Mesenchymal stem cell (in vitro differentiated cells and primary cell): Measurements from ENCODE around the gene PCBD2.
"Not testable (repeated sequence)": the region's sequence is repeated elsewhere in the genome, so short reads cannot be mapped to it uniquely, and the experiment has no call there.

ENCODE experiments used
- DNase-seq: peaks from one replicate; pipeline ENCODE4 v3.0.0-alpha.2; 2013
- H2AFZ ChIP-seq: one replicate; pipeline ENCODE4 v1.6.1; 2013; ENCODE audit warnings: low read depth, mild to moderate bottlenecking, control low read depth, inconsistent platforms, low read length, moderate library complexity
- H2AK5ac ChIP-seq: 2 replicates; pipeline ENCODE4 v1.6.1; 2013; ENCODE audit warnings: low read length, moderate library complexity, mild to moderate bottlenecking, inconsistent platforms; ENCODE audit not compliant: severe bottlenecking
- H2BK120ac ChIP-seq: one replicate; pipeline ENCODE4 v1.6.1; 2013; ENCODE audit warnings: low read depth, mild to moderate bottlenecking, inconsistent platforms, low read length, moderate library complexity
- H2BK12ac ChIP-seq, 2 experiments: one replicate each; pipeline ENCODE4 v1.6.1; 2013; ENCODE audit warnings: inconsistent platforms in 2 of 2, low read length in 2 of 2, mild to moderate bottlenecking in 2 of 2, moderate library complexity in 2 of 2, control low read depth in 1 of 2
- H2BK15ac ChIP-seq: one replicate; pipeline ENCODE4 v1.6.1; 2013; ENCODE audit warnings: mild to moderate bottlenecking, low read depth, inconsistent platforms; ENCODE audit not compliant: poor library complexity, severe bottlenecking
- H2BK5ac ChIP-seq: 2 replicates; pipeline ENCODE4 v1.6.1; 2013; ENCODE audit warnings: low read depth, mild to moderate bottlenecking, low read length, control low read depth, inconsistent platforms; ENCODE audit not compliant: poor library complexity, severe bottlenecking
- H3K14ac ChIP-seq, 2 experiments: one replicate each; pipeline ENCODE4 v1.6.1; 2013; ENCODE audit warnings: inconsistent platforms in 2 of 2, low read length in 2 of 2, control low read depth in 1 of 2, mild to moderate bottlenecking in 1 of 2, moderate library complexity in 1 of 2
- H3K18ac ChIP-seq, 2 experiments: one replicate each; pipeline ENCODE4 v1.6.1; 2013; ENCODE audit warnings: inconsistent platforms in 2 of 2, low read length in 2 of 2, control low read depth in 1 of 2, low read depth in 1 of 2, mild to moderate bottlenecking in 1 of 2
- H3K23ac ChIP-seq, 2 experiments: one replicate each; pipeline ENCODE4 v1.6.1; 2013; ENCODE audit warnings: inconsistent platforms in 2 of 2, low read length in 2 of 2, mild to moderate bottlenecking in 2 of 2, moderate library complexity in 2 of 2, control low read depth in 1 of 2
- H3K27ac ChIP-seq: 2 replicates; pipeline ENCODE4 v1.5.1; 2013; ENCODE audit warnings: mild to moderate bottlenecking, moderate library complexity, low read length, control low read depth, inconsistent platforms; ENCODE audit not compliant: poor library complexity, severe bottlenecking
- H3K27me3 ChIP-seq, 2 experiments: 2 replicates each; pipeline versions ENCODE4 v1.6.1 to v1.7.0; 2013; ENCODE audit warnings: low read length in 2 of 2, mild to moderate bottlenecking in 2 of 2, moderate library complexity in 2 of 2, control low read depth in 1 of 2, inconsistent platforms in 1 of 2; ENCODE audit not compliant: control insufficient read depth in 1 of 2, insufficient read depth in 1 of 2
- H3K36me3 ChIP-seq, 2 experiments: 2 replicates each; pipeline versions ENCODE4 v1.6.1 to v1.7.0; 2013; ENCODE audit warnings: low read length in 2 of 2, control low read depth in 1 of 2, inconsistent platforms in 1 of 2, low read depth in 1 of 2, mild to moderate bottlenecking in 1 of 2; ENCODE audit not compliant: insufficient read depth in 2 of 2, control insufficient read depth in 1 of 2
- H3K4ac ChIP-seq, 2 experiments: one replicate each; pipeline ENCODE4 v1.6.1; 2013; ENCODE audit warnings: inconsistent platforms in 2 of 2, low read length in 2 of 2, mild to moderate bottlenecking in 2 of 2, moderate library complexity in 2 of 2, control low read depth in 1 of 2, low read depth in 1 of 2
- H3K4me1 ChIP-seq: 2 replicates; pipeline ENCODE4 v1.6.1; 2013; ENCODE audit warnings: low read depth, low read length, control low read depth; ENCODE audit not compliant: control insufficient read depth, insufficient read depth
- H3K4me2 ChIP-seq: 2 replicates; pipeline ENCODE4 v1.6.1; 2013; ENCODE audit warnings: low read length, mild to moderate bottlenecking, inconsistent platforms; ENCODE audit not compliant: poor library complexity, severe bottlenecking
- H3K4me3 ChIP-seq, 2 experiments: 2 replicates each; pipeline versions ENCODE4 v1.5.1 to v1.7.0; 2013; ENCODE audit warnings: low read length in 2 of 2, mild to moderate bottlenecking in 2 of 2, control low read depth in 1 of 2, low read depth in 1 of 2; ENCODE audit not compliant: insufficient read depth in 1 of 2
- H3K79me1 ChIP-seq: replicated peaks from 2 replicates; pipeline ENCODE4 v1.6.1; 2013; ENCODE audit warnings: mild to moderate bottlenecking, control low read depth, low read length, inconsistent platforms; ENCODE audit not compliant: poor library complexity, severe bottlenecking
- H3K9ac ChIP-seq: 2 replicates; pipeline ENCODE4 v1.7.0; 2013; ENCODE audit warnings: mild to moderate bottlenecking, low read length, moderate library complexity
- H3K9me3 ChIP-seq: 2 replicates; pipeline ENCODE4 v1.7.0; 2013; ENCODE audit warnings: mild to moderate bottlenecking, low read length; ENCODE audit not compliant: control insufficient read depth
- H4K8ac ChIP-seq: one replicate; pipeline ENCODE4 v1.6.1; 2013; ENCODE audit warnings: inconsistent platforms, mild to moderate bottlenecking, low read length, moderate library complexity
- H4K91ac ChIP-seq: one replicate; pipeline ENCODE4 v1.6.1; 2013; ENCODE audit warnings: mild to moderate bottlenecking, low read length, inconsistent platforms
- WGBS: methylation state at CpG from one replicate; pipeline ENCODE4 v1.1.7; 2013; ENCODE audit warnings: mixed read lengths; 5-methylcytosine and 5-hydroxymethylcytosine counted together

PCBD2 gene

GRCh38 chr5:134998068-134998467 is 93.1 kb downstream of the PCBD2 start:
- not testable (repeated sequence) for H3K4me2 ChIP-seq, DNase-seq, H3K36me3 ChIP-seq, H3K4me1 ChIP-seq, H3K4ac ChIP-seq, H2BK5ac ChIP-seq, H3K18ac ChIP-seq, H2BK12ac ChIP-seq, H3K79me1 ChIP-seq, H4K91ac ChIP-seq, H3K27me3 ChIP-seq, H3K4me3 ChIP-seq, H2AK5ac ChIP-seq, H4K8ac ChIP-seq, H3K23ac ChIP-seq, H2BK15ac ChIP-seq, H2AFZ ChIP-seq, H3K14ac ChIP-seq, H2BK120ac ChIP-seq, H3K9ac ChIP-seq, H3K9me3 ChIP-seq, H3K27ac ChIP-seq
- 81% methylated on average over 3 of the region's 5 CpGs for WGBS

GRCh38 chr5:135004376-135004775 is 99.4 kb downstream of the PCBD2 start:
- no peak overlapping the region for H4K91ac ChIP-seq
- no peaks in the 10 kb centered on the region for H3K9me3 ChIP-seq
- H3K23ac ChIP-seq, result no peak overlapping the region
- no peak overlapping the region for H3K27ac ChIP-seq
- H4K8ac ChIP-seq, result no peak overlapping the region
- no peak overlapping the region for H3K9ac ChIP-seq
- peaks cover 6 to 8% of the 10 kb centered on the region in 2 experiments for H3K27me3 ChIP-seq
- no peak overlapping the region for H2BK5ac ChIP-seq
- H2AK5ac ChIP-seq, result no peak overlapping the region
- no peaks in the 10 kb centered on the region for H3K36me3 ChIP-seq
- no peaks in the 10 kb centered on the region for H3K79me1 ChIP-seq
- no peak overlapping the region for H2AFZ ChIP-seq
- H3K14ac ChIP-seq, result no peak overlapping the region
- no peak overlapping the region for H3K4me2 ChIP-seq
- no peak overlapping the region for H3K4ac ChIP-seq
- DNase-seq, result no peak
- H3K4me1 ChIP-seq, result no peaks in the 10 kb centered on the region
- WGBS, result 89% methylated on average over 3 of the region's 3 CpGs
- no peak overlapping the region for H2BK12ac ChIP-seq
- no peak overlapping the region for H3K18ac ChIP-seq
- no peak overlapping the region for H2BK120ac ChIP-seq
- H2BK15ac ChIP-seq, result no peak overlapping the region
- H3K4me3 ChIP-seq, result no peak overlapping the region

- no peak overlapping the region for H3K4ac ChIP-seq
- H3K4me2 ChIP-seq, result no peak overlapping the region
- no peak overlapping the region for H3K9ac ChIP-seq
- no peak overlapping the region for H4K91ac ChIP-seq
- H3K14ac ChIP-seq, result no peak overlapping the region
- H2AK5ac ChIP-seq, result no peak overlapping the region
- no peak overlapping the region for H2BK5ac ChIP-seq
- H3K23ac ChIP-seq, result no peak overlapping the region
- H4K8ac ChIP-seq, result no peak overlapping the region
- no peak overlapping the region for H3K27ac ChIP-seq
- H3K4me3 ChIP-seq, result no peak overlapping the region
- H3K9me3 ChIP-seq, result no peaks in the 10 kb centered on the region
- H2BK15ac ChIP-seq, result no peak overlapping the region
- H2AFZ ChIP-seq, result no peak overlapping the region
- H3K79me1 ChIP-seq, result no peaks in the 10 kb centered on the region
- H3K4me1 ChIP-seq, result no peaks in the 10 kb centered on the region
- no peak overlapping the region for H2BK12ac ChIP-seq
- no peak overlapping the region for H3K18ac ChIP-seq
- H3K27me3 ChIP-seq, result peaks cover 6 to 8% of the 10 kb centered on the region in 2 experiments
- no peak for DNase-seq
- no peak overlapping the region for H2BK120ac ChIP-seq
- 96% methylated on average over 3 of the region's 3 CpGs for whole genome bisulfite sequencing
- H3K36me3 ChIP-seq, result no peaks in the 10 kb centered on the region
Measured at GRCh38 chr5:135005076-135005475, 100.1 kb downstream of the PCBD2 start.

- no peaks in the 10 kb centered on the region for H3K4me1 ChIP-seq
- no peak overlapping the region for H2BK12ac ChIP-seq
- no peak overlapping the region for H2AK5ac ChIP-seq
- no peak overlapping the region for H3K27ac ChIP-seq
- H3K14ac ChIP-seq, result no peak overlapping the region
- no peak overlapping the region for H3K23ac ChIP-seq
- no peaks in the 10 kb centered on the region for H3K36me3 ChIP-seq
- no peak overlapping the region for H2BK5ac ChIP-seq
- peaks cover 6 to 8% of the 10 kb centered on the region in 2 experiments for H3K27me3 ChIP-seq
- DNase-seq, result no peak
- no peak overlapping the region for H2AFZ ChIP-seq
- H3K9me3 ChIP-seq, result no peaks in the 10 kb centered on the region
- H4K8ac ChIP-seq, result no peak overlapping the region
- H3K9ac ChIP-seq, result no peak overlapping the region
- no peak overlapping the region for H3K4me2 ChIP-seq
- no peak overlapping the region for H3K4ac ChIP-seq
- H2BK120ac ChIP-seq, result no peak overlapping the region
- no peak overlapping the region for H2BK15ac ChIP-seq
- H3K18ac ChIP-seq, result no peak overlapping the region
- no peak overlapping the region for H3K4me3 ChIP-seq
- no peak overlapping the region for H4K91ac ChIP-seq
- WGBS, result 93% methylated on average over 9 of the region's 9 CpGs
- H3K79me1 ChIP-seq, result no peaks in the 10 kb centered on the region
Measured at GRCh38 chr5:135007305-135007704, 102.4 kb downstream of the PCBD2 start.
